ENCODE results near the gene PIH1D2. TPM values are rescaled to one million over a fixed set of nuclear protein-coding genes. Genes with fewer than 3 reads are reported as not detected.

Gene PIH1D2
- total and polyA plus RNA-seq, 3 donors from 2014 or later, result 31.2 to 97.8 (median 59.5) TPM

GRCh38 chr11:112044961-112045360 lies 28.9 kb downstream of the PIH1D2 start:
- Histone ChIP-seq H3K27ac (no peak overlapping the region), H3K4me1 (no peaks in the 10 kb centered on the region), H3K4me3 (no peak overlapping the region), H3K9me3 (no peaks in the 10 kb centered on the region), H3K27me3 (no peaks in the 10 kb centered on the region), H3K36me3 (ENCODE audit: low read depth, missing control alignments) (no peaks in the 10 kb centered on the region)
- TF ChIP-seq POLR2A (IDR thresholded peaks at IDR 0.05) (no peak), CTCF (IDR thresholded peaks at IDR 0.05) (no peak)
- 90 to 93% methylated on average over 4 of the region's 4 CpGs for WGBS, 2 donors
- no peak for DNase-seq
- intact Hi-C loops (cut with DNase I; ENCODE audit: low total_unique reads), result no loop called here

GRCh38 chr11:112042961-112043304 lies 30.9 kb downstream of the PIH1D2 start:
- intact Hi-C loops (cut with DNase I; ENCODE audit: low total_unique reads), result no loop called here
- H3K4me1 ChIP-seq, result no peaks in the 10 kb centered on the region
- no peak overlapping the region for H3K27ac ChIP-seq
- TF ChIP-seq CTCF (IDR thresholded peaks at IDR 0.05) (no peak), POLR2A (IDR thresholded peaks at IDR 0.05) (no peak)
- no peaks in the 10 kb centered on the region for H3K36me3 ChIP-seq (ENCODE audit: low read depth, missing control alignments)
- no peak overlapping the region for H3K4me3 ChIP-seq
- no peaks in the 10 kb centered on the region for H3K27me3 ChIP-seq
- DNase-seq, result no peak
- no peaks in the 10 kb centered on the region for H3K9me3 ChIP-seq
- WGBS, 2 donors, result 91 to 95% methylated on average over 2 of the region's 2 CpGs

GRCh38 chr11:112042161-112042960 lies 31.5 kb downstream of the PIH1D2 start:
- no peak for DNase-seq
- intact Hi-C loops (cut with DNase I; ENCODE audit: low total_unique reads), result no loop called here
- Histone ChIP-seq H3K27me3 (no peaks in the 10 kb centered on the region), H3K4me3 (no peak overlapping the region), H3K36me3 (ENCODE audit: low read depth, missing control alignments) (no peaks in the 10 kb centered on the region), H3K4me1 (no peaks in the 10 kb centered on the region), H3K27ac (no peak overlapping the region), H3K9me3 (no peaks in the 10 kb centered on the region)
- WGBS, 2 donors, result 74 to 83% methylated on average over 6 of the region's 6 CpGs
- TF ChIP-seq POLR2A (IDR thresholded peaks at IDR 0.05), result no peak
- TF ChIP-seq CTCF (IDR thresholded peaks at IDR 0.05), result no peak

- no peaks in the 10 kb centered on the region for H3K27me3 ChIP-seq
- H3K4me1 ChIP-seq, result no peaks in the 10 kb centered on the region
- no peaks in the 10 kb centered on the region for H3K36me3 ChIP-seq (ENCODE audit: low read depth, missing control alignments)
- intact Hi-C loops (cut with DNase I; ENCODE audit: low total_unique reads), result no loop called here
- TF ChIP-seq POLR2A (IDR thresholded peaks at IDR 0.05), result no peak
- no peak for TF ChIP-seq CTCF (IDR thresholded peaks at IDR 0.05)
- H3K27ac ChIP-seq, result no peak overlapping the region
- H3K4me3 ChIP-seq, result no peak overlapping the region
- no peak for DNase-seq
- no peaks in the 10 kb centered on the region for H3K9me3 ChIP-seq
These were observed 36.3 kb downstream of the PIH1D2 start for GRCh38 chr11:112037527-112037926.

GRCh38 chr11:112033902-112034301 lies 39.9 kb downstream of the PIH1D2 start:
- TF ChIP-seq CTCF (IDR thresholded peaks at IDR 0.05), result no peak
- no peak for TF ChIP-seq POLR2A (IDR thresholded peaks at IDR 0.05)

More at GRCh38 chr11:112033902-112034301, 39.9 kb downstream of the PIH1D2 start:
- no peaks in the 10 kb centered on the region for H3K9me3 ChIP-seq
- no peak overlapping the region for H3K4me3 ChIP-seq
- intact Hi-C loops (cut with DNase I; ENCODE audit: low total_unique reads), result no loop called here
- H3K27me3 ChIP-seq, result no peaks in the 10 kb centered on the region
- 87 to 93% methylated on average over 3 of the region's 3 CpGs for WGBS, 2 donors
- no peak overlapping the region for H3K27ac ChIP-seq
- H3K4me1 ChIP-seq, result no peaks in the 10 kb centered on the region
- H3K36me3 ChIP-seq (ENCODE audit: low read depth, missing control alignments), result no peaks in the 10 kb centered on the region
- no peak for DNase-seq
